Measurements from ENCODE around the gene XNDC1N.
"Not testable (repeated sequence)": the region's sequence is repeated elsewhere in the genome, so short reads cannot be mapped to it uniquely, and the experiment has no call there.

XNDC1N gene

DNA sequence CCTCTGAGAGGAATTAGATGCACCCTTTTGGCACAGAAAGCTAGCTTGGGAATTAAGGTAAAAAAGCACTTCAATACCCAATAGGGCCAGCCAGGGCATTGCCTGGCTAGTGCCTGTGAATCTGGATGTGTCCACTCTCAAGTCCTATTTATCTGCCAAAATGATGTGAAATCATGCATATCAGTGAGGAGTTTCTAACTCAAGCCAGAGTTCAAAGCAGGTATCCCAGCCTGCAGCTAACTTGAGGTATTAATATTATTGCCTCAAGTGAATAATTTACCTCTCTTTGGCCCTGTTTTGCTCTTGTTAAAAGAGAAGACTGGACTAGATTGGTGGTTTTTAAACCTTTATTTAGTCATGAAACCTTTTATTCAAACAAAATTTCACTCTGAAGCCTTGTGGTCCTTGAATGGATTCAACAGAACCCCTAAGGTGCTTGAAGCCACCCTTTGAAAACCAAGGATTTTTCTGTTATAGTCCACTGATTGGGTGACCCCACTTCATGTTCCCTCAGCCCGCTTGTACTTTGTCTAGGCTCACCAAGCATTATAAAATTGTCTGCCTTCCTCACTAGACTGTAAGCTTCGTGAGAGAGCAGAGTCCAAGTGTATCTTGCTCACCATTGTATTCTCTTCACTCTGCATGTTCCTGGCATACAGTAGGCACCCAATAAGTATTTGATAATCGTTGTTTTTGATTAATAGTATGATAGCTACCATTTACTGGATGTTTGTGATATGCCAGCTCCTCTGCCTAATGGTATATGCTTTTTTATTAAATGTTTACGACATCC is 4.9 kb upstream of the XNDC1N start:
- in situ Hi-C loops (cut with MboI; ENCODE audit: low sequenced_read_pairs): no loop called here

DNA sequence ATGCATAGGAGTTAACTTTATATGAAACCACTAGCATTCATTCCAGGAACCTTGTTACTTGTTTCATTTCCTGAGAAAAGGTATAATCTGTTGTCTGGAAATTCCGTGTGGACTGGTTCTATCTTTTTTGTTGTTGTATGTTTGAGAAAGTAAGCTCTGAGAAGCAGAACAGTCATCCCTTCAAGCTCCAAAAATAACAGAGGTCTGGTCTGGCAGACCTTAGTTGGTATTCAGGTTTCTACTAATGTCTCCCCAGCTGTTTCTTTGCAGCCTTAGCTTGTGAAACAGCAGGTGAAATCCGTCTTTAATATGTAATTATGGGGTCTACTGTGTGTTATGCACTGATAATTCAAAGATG is 2.8 kb upstream of the XNDC1N start:
- in situ Hi-C loops (cut with MboI; ENCODE audit: low sequenced_read_pairs): no loop called here

GRCh38 chr11:71930556-71931244 is 2.3 kb upstream of the XNDC1N start:
- in situ Hi-C loops (cut with MboI; ENCODE audit: low sequenced_read_pairs): no loop called here

DNA sequence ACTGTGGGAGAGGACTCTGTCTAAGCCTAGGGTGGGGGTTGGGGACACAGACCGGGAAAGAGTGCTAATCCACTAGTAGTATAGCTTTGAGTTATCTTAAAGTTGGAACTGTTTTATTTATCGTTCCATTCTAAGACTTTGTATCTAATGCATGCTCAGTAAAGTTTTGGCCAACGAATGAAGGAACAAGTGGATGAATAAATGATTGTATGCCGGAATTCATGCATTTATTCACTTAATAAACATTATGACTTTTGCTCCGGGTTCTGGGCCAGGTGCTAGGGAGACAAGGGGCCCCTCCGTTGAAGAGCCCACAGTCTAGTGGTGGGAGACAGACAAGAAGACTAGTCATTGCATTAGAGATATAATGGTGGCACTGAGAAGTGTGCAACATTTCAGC is 1.1 kb upstream of the XNDC1N start:
- in situ Hi-C loops (cut with MboI; ENCODE audit: low sequenced_read_pairs): no loop called here

DNA sequence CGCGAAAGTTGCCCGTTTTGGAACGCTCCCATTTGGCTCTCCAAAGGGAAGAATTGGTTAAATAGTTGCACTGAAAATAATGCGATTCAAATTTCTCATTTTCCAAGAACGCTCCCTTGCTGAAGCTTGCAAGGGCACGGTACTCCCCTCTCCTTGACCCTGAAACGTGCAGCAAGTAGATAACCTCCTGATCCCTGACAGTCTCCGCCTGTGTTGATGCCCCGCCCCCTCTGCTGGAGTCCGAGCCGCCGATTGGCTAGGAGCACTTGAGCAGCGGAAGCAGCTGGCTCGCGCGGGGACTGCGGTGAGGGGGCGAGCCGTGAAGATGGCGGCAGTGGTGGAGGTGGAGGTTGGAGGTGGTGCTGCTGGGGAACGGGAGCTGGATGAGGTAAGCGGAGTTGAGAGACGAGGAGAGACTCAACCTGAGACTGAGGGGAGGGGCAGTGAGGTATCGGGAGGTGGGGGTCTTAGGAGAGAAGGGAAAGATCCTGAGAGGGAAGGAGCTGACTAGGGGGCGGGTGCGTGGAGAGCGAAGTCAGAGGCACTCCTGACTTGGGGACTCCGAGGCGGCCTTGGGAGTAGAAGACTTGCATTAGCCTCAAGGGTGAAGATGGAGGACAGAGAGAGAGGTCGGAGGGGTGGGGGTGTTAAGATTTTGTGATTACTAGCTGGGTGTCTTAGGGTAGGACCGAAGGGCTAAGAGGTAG is 496 bp upstream of the XNDC1N start, which contains the start of gene RNF121:
Gene RNF121 (plus strand): TSS at position 310 of the 707 bp plus-strand sequence. CDS start 16 bp downstream, at position 326.
- in situ Hi-C loops (cut with MboI; ENCODE audit: low sequenced_read_pairs): no loop called here

- in situ Hi-C loops (cut with MboI; ENCODE audit: low sequenced_read_pairs): no loop called here
These were observed 10.7 kb downstream of the XNDC1N start for GRCh38 chr11:71917646-71918140.

DNA sequence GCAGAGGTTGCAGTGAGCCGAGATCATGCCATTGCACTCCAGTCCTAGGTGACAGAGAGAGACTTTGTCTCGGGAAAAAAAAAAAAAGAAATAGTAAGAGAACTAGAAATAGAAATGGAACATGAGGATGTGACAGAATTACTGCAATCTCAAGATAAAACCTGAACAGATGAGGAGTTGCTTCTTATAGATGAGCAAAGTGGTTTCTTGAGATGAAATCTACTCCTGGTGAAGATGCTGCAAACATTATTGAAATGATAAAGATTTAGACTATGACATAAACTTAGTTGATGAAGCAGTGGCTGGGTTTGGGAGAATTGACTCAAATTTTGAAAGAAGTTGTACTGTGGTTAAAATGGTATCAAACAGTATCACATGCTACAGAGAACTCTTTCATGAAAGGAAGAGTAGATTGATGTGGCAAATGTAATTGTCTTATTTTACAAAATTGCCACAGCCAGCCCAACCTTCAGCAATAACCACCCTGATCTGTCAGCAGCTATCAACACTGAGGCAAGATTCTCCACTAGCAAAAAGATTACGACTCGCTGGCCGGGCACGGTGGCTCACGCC is 13.7 kb downstream of the XNDC1N start:
- in situ Hi-C loops (cut with MboI; ENCODE audit: low sequenced_read_pairs): no loop called here

GRCh38 chr11:71913756-71914526 is 14.5 kb downstream of the XNDC1N start:
- in situ Hi-C loops (cut with MboI; ENCODE audit: low sequenced_read_pairs): no loop called here

DNA sequence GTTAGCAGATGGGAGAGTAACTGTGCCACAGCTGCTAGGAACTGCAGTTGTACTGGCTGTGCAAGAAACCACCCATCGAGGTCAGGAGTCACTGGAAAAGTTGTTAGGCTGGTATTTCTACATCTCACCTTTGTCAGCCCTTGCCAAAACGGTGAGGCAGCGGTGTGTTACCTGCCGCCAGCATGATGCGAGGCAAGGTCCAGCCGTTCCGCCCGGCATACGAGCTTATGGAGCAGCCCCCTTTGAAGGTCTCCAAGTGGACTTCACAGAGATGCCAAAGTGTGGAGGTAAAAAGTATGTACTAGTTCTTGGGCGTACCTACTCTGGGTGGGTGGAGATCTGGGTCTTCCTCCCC is 16.4 kb downstream of the XNDC1N start:
- in situ Hi-C loops (cut with MboI; ENCODE audit: low sequenced_read_pairs): not testable (repeated sequence)

GRCh38 chr11:71911321-71911985 is 16.9 kb downstream of the XNDC1N start:
- in situ Hi-C loops (cut with MboI; ENCODE audit: low sequenced_read_pairs): not testable (repeated sequence)

DNA sequence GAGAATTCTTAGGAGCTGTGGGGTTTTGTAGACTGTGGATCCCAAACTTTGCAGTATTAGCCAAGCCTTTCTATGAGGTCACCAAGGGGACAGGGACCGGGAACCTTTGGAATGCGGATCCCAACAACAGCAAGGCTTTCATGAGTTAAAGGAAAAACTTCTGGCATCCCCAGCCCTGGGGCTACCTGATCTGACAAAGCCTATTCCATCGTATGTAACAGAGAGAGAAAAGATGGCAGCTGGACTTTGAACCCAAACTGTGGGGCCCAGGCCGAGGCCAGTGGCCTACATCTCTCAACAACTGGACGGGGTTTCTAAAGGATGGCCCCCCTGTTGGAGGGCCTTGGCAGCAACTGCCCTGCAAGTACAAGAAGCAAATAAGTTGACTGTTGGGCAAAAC is 17.6 kb downstream of the XNDC1N start:
- in situ Hi-C loops (cut with MboI; ENCODE audit: low sequenced_read_pairs): not testable (repeated sequence)

DNA sequence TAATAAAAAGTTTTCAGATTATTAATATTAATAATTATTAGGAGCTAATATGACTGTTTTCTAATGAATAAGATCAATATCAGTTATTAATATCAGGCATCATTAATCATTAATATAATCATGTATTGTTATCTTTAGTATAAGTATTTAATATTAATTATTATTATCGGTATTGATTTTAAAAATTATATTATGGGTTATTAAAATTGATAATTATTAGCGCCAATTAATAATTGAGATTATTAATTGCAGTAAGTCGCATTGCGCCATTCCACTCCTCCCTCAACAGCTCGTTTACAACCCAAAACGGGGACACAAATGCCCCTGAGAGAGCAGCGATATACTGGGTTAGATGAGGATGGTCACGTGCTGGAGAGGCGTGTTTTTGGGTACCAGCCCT is 20.2 kb downstream of the XNDC1N start:
- in situ Hi-C loops (cut with MboI; ENCODE audit: low sequenced_read_pairs): no loop called here

GRCh38 chr11:71901137-71901536 is 27.3 kb downstream of the XNDC1N start:
- in situ Hi-C loops (cut with MboI; ENCODE audit: low sequenced_read_pairs): not testable (repeated sequence)

DNA sequence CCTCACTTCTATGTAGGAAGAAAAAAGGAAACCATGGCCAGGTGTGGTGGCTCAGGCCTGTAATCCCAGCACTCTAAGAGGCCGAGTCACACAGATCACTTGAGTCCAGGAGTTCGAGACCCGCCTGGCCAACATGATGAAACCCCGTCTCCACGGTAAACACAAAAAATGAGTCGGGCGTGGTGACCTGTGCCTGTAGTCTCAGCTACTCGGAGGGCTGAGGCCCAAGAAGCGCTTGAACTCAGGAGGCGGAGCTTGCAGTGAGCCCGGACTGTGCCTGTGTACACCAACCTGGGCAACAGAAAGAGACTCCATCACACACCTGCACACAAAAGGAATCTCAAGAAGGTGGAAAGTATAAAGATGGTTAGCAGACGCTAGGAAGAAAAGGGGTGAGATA is 32.4 kb downstream of the XNDC1N start:
- in situ Hi-C loops (cut with MboI; ENCODE audit: low sequenced_read_pairs): no loop called here

DNA sequence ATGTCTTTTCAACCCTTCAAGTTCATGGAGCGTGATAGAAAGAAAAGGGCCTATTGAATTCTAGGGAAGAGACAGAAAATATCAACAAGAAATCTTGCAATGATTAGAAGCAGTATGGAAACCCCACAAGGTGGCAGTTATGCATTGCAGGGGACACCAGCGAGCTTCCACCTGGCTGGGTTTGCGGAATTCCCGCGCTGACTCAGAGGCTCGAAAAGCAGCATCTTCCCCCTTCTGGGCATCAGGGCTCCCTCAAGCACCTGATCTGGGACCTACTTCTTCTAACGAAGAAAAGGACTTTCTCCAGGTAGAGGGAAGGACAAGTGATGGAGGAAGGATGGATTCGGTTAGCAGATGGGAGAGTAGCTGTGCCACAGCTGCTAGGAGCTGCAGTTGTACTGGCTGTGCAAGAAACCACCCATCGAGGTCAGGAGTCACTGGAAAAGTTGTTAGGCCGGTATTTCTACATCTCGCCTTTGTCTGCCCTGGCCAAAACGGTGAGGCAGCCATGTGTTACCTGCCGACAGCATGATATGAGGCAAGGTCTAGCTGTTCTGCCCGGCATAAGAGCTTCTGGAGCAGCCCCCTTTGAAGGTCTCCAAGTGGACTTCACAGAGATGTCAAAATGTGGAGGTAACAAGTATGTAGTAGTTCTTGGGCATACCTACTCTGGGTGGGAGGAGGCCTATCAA is 39.1 kb downstream of the XNDC1N start:
- in situ Hi-C loops (cut with MboI; ENCODE audit: low sequenced_read_pairs): not testable (repeated sequence)

DNA sequence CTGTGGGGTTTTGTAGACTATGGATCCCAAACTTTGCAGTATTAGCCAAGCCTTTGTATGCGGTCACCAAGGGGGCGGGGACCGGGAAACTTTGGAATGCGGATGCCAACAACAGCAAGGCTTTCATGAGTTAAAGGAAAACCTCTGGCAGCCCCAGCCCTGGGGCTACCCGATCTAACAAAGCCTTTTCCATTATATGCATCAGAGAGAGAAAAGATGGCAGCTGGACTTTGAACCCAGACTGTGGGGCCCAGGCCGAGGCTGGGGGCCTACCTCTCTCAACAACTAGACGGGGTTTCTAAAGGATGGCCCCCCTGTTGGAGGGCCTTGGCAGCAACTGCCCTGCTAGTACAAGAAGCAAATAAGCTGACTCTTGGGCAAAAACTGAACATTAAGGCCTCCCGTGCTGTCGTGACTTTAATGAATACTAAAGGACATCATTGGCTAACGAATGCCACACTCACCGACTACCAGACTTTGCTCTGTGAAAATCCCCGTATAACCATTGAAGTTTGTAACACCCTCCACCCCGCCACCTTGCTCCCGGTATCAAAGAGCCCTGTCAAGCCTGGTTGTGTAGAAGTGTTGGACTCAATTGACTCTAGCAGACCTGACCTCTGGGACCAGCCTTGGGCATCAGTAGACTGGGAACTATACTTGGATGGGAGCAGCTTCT is 39.9 kb downstream of the XNDC1N start:
- in situ Hi-C loops (cut with MboI; ENCODE audit: low sequenced_read_pairs): not testable (repeated sequence)

DNA sequence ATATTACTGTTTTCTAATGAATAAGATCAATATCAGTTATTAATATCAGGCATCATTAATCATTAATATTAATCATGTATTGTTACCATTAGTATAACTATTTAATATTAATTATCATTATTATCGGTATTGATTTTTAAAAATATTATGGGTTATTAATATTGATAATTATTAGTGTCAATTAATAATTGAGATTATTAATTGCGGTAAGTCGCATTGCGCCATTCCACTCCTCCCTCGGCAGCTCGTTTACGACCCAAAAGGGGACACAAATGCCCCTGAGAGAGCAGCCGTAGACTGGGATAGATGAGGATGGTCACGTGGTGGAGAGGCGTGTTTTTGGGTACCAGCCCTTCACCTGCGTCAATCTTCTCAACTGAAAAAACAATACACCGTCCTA is 42.6 kb downstream of the XNDC1N start:
- in situ Hi-C loops (cut with MboI; ENCODE audit: low sequenced_read_pairs): not testable (repeated sequence)
